SKM-1 (cell line): ENCODE measurements around the gene HHIPL1.

Experiments used
- DNase-seq: peaks from one replicate; lab custom pipeline; 2025; ENCODE audit not compliant: unreplicated experiment; lab: John Stamatoyannopoulos, UW

The HHIPL1 gene

GRCh38 chr14:99728231-99728920 is 83.4 kb downstream of the HHIPL1 start:
- no peak for DNase-seq

- no peak for DNase-seq
Measured at GRCh38 chr14:99728981-99729451, 84.1 kb downstream of the HHIPL1 start.
